Measurements from ENCODE around the gene TBC1D5.

TBC1D5 gene

GRCh38 chr3:17119201-17120072 lies 623.0 kb downstream of the TBC1D5 start (continued):
- no peak for TF ChIP-seq CSRNP3 (CRISPR knock-in tag; IDR thresholded peaks at IDR 0.05)
- TF ChIP-seq TCF4 (CRISPR knock-in tag; IDR thresholded peaks at IDR 0.05; ENCODE audit: borderline replicate concordance), result no peak
- no peak for TF ChIP-seq OSR1 (CRISPR knock-in tag; IDR thresholded peaks at IDR 0.05)
- no peak for TF ChIP-seq ZNF8 (CRISPR knock-in tag; IDR thresholded peaks at IDR 0.05)
- TF ChIP-seq RARB (CRISPR knock-in tag; IDR thresholded peaks at IDR 0.05), result no peak
- no peak for TF ChIP-seq ZC3H10 (CRISPR knock-in tag; IDR thresholded peaks at IDR 0.05)
- no peak for TF ChIP-seq CREB5 (CRISPR knock-in tag; IDR thresholded peaks at IDR 0.05; ENCODE audit: low read depth)
- TF ChIP-seq TOX (CRISPR knock-in tag; IDR thresholded peaks at IDR 0.05; ENCODE audit: borderline replicate concordance), result no peak

- ATAC-seq, result no peak
- no peak for TF ChIP-seq PATZ1 (CRISPR knock-in tag; IDR thresholded peaks at IDR 0.05; ENCODE audit: borderline replicate concordance)
These were observed 623.7 kb downstream of the TBC1D5 start for GRCh38 chr3:17118771-17119170.

- ATAC-seq, result no peak
- TF ChIP-seq RARB (CRISPR knock-in tag; IDR thresholded peaks at IDR 0.05), result no peak
- TF ChIP-seq ESRRG (CRISPR knock-in tag; IDR thresholded peaks at IDR 0.05), result no peak
- TF ChIP-seq TOX (CRISPR knock-in tag; IDR thresholded peaks at IDR 0.05; ENCODE audit: borderline replicate concordance), result no peak
- no peak for TF ChIP-seq ZC3H10 (CRISPR knock-in tag; IDR thresholded peaks at IDR 0.05)
- TF ChIP-seq, protein P1, sequence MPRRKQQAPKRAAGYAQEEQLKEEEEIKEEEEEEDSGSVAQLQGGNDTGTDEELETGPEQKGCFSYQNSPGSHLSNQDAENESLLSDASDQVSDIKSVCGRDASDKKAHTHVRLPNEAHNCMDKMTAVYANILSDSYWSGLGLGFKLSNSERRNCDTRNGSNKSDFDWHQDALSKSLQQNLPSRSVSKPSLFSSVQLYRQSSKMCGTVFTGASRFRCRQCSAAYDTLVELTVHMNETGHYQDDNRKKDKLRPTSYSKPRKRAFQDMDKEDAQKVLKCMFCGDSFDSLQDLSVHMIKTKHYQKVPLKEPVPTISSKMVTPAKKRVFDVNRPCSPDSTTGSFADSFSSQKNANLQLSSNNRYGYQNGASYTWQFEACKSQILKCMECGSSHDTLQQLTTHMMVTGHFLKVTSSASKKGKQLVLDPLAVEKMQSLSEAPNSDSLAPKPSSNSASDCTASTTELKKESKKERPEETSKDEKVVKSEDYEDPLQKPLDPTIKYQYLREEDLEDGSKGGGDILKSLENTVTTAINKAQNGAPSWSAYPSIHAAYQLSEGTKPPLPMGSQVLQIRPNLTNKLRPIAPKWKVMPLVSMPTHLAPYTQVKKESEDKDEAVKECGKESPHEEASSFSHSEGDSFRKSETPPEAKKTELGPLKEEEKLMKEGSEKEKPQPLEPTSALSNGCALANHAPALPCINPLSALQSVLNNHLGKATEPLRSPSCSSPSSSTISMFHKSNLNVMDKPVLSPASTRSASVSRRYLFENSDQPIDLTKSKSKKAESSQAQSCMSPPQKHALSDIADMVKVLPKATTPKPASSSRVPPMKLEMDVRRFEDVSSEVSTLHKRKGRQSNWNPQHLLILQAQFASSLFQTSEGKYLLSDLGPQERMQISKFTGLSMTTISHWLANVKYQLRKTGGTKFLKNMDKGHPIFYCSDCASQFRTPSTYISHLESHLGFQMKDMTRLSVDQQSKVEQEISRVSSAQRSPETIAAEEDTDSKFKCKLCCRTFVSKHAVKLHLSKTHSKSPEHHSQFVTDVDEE (CRISPR knock-in tag; IDR thresholded peaks at IDR 0.05), result no peak
These were observed 626.3 kb downstream of the TBC1D5 start for GRCh38 chr3:17116007-17116600.

DNA sequence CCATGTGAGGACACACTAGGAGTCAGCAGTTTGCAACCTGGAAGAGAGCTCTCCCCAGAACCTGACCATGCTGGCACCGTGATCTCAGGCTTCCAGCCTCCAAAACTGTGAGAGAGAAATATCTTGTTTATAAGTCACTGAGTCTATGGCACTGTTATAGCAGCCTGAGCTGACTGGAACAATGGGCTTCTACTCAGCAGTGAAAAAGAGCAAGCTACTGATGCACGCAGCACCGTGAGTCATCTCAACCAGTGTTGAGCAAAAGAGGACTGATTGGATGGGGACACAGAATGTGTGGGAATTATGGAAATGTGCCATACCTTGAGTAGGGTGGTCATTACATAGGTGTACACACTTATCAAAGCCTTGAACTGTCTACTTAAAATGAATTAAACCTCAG lies 627.2 kb downstream of the TBC1D5 start:
- ATAC-seq, result no peak
- TF ChIP-seq PATZ1 (CRISPR knock-in tag; IDR thresholded peaks at IDR 0.05; ENCODE audit: borderline replicate concordance) (no peak), ESRRG (CRISPR knock-in tag; IDR thresholded peaks at IDR 0.05) (no peak), ZNF565 (CRISPR knock-in tag; conservative IDR thresholded peaks at IDR 0.05; ENCODE audit: low read depth) (no peak), CSRNP3 (CRISPR knock-in tag; IDR thresholded peaks at IDR 0.05) (no peak), ZNF70 (CRISPR knock-in tag; IDR thresholded peaks at IDR 0.05) (no peak), PPARA (CRISPR knock-in tag; IDR thresholded peaks at IDR 0.05; ENCODE audit: borderline replicate concordance) (no peak), ZFP3 (CRISPR knock-in tag; IDR thresholded peaks at IDR 0.05) (no peak), RARB (CRISPR knock-in tag; IDR thresholded peaks at IDR 0.05) (no peak), TCF4 (CRISPR knock-in tag; IDR thresholded peaks at IDR 0.05; ENCODE audit: borderline replicate concordance) (no peak), TOX (CRISPR knock-in tag; IDR thresholded peaks at IDR 0.05; ENCODE audit: borderline replicate concordance) (no peak), ZC3H10 (CRISPR knock-in tag; IDR thresholded peaks at IDR 0.05) (no peak), ARNTL (CRISPR knock-in tag; IDR thresholded peaks at IDR 0.05; ENCODE audit: borderline replicate concordance, low read depth) (no peak), GLIS3 (CRISPR knock-in tag; IDR thresholded peaks at IDR 0.05) (no peak), ZNF8 (CRISPR knock-in tag; IDR thresholded peaks at IDR 0.05) (no peak), OSR1 (CRISPR knock-in tag; IDR thresholded peaks at IDR 0.05) (no peak), ISL1 (CRISPR knock-in tag; IDR thresholded peaks at IDR 0.05) (no peak)
- TF ChIP-seq, protein P2, sequence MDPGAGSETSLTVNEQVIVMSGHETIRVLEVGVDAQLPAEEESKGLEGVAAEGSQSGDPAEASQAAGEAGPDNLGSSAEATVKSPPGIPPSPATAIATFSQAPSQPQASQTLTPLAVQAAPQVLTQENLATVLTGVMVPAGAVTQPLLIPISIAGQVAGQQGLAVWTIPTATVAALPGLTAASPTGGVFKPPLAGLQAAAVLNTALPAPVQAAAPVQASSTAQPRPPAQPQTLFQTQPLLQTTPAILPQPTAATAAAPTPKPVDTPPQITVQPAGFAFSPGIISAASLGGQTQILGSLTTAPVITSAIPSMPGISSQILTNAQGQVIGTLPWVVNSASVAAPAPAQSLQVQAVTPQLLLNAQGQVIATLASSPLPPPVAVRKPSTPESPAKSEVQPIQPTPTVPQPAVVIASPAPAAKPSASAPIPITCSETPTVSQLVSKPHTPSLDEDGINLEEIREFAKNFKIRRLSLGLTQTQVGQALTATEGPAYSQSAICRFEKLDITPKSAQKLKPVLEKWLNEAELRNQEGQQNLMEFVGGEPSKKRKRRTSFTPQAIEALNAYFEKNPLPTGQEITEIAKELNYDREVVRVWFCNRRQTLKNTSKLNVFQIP (CRISPR knock-in tag; IDR thresholded peaks at IDR 0.05; ENCODE audit: borderline replicate concordance, low read depth), result no peak

Data from SK-N-SH treated with all-trans-retinoic acid at 6 μM for 48 hours (cell line).